Measurements from ENCODE around the gene PHC2. TPM values are rescaled to one million over a fixed set of nuclear protein-coding genes. Genes with fewer than 3 reads are reported as not detected.
A peak's percentile ranks its signal among the peaks of the same experiment; 100 is the strongest.

PHC2 gene
- total and polyA plus RNA-seq, 2 donors from 2014 or later, result 118 to 149 TPM

GRCh38 chr1:33343539-33343938, 87.4 kb downstream of the PHC2 start:
- peak overlapping the region in 1 of 3 donors; percentile 9 for H3K4me3 ChIP-seq (ENCODE audit: low read length in 3 of 3)
- FAIRE-seq (no peak), DNase-seq (no peak)
- peak overlapping the region in 2 of 3 donors; percentile 42 to 48 for H3K9ac ChIP-seq (ENCODE audit: low read length in 3 of 3)
- H3K27me3 ChIP-seq (ENCODE audit: control insufficient read depth, insufficient read depth, low read length), result no peaks in the 10 kb centered on the region
- H3K27ac ChIP-seq (ENCODE audit: low read depth in 2 of 2, low read length in 2 of 2), result peak overlapping the region; percentile 49 to 95
- TF ChIP-seq CTCF (IDR thresholded peaks at IDR 0.05; ENCODE audit: borderline replicate concordance, extremely low read depth, insufficient read depth), result no peak
- intact Hi-C loops (cut with DNase I), result no loop called here
- H3K36me3 ChIP-seq (ENCODE audit: control insufficient read depth in 2 of 3, insufficient read depth in 3 of 3, low read length in 3 of 3), result peaks cover 0 to 8% (median 7%) of the 10 kb centered on the region in 3 donors
- H3K4me1 ChIP-seq (ENCODE audit: control insufficient read depth in 2 of 3, insufficient read depth in 2 of 3, low read depth in 1 of 3, low read length in 3 of 3), result peaks cover 23 to 89% (median 65%) of the 10 kb centered on the region in 3 donors
- H3K9me3 ChIP-seq (ENCODE audit: control insufficient read depth in 2 of 3, insufficient read depth in 1 of 3, low read length in 3 of 3), result no peaks in the 10 kb centered on the region

GRCh38 chr1:33342041-33342723, 88.7 kb downstream of the PHC2 start:
- Histone ChIP-seq H3K27ac (ENCODE audit: low read depth in 2 of 2, low read length in 2 of 2) (peak overlapping the region; percentile 81 to 93), H3K9me3 (ENCODE audit: control insufficient read depth in 2 of 3, insufficient read depth in 1 of 3, low read length in 3 of 3) (no peaks in the 10 kb centered on the region), H3K9ac (ENCODE audit: low read length in 3 of 3) (peak overlapping the region in 2 of 3 donors; percentile 8 to 77), H3K27me3 (ENCODE audit: control insufficient read depth, insufficient read depth, low read length) (no peaks in the 10 kb centered on the region), H3K4me1 (ENCODE audit: control insufficient read depth in 2 of 3, insufficient read depth in 2 of 3, low read depth in 1 of 3, low read length in 3 of 3) (peaks cover 23 to 92% (median 75%) of the 10 kb centered on the region in 3 donors), H3K36me3 (ENCODE audit: control insufficient read depth in 2 of 3, insufficient read depth in 3 of 3, low read length in 3 of 3) (peaks cover 0 to 10% (median 7%) of the 10 kb centered on the region in 3 donors), H3K4me3 (ENCODE audit: low read length in 3 of 3) (peak overlapping the region in 1 of 3 donors; percentile 22)
- FAIRE-seq, result no peak
- peak; percentile 85 to 94 (median 89) for DNase-seq
- intact Hi-C loops (cut with DNase I), result no loop called here
- TF ChIP-seq CTCF (IDR thresholded peaks at IDR 0.05; ENCODE audit: borderline replicate concordance, extremely low read depth, insufficient read depth), result peak; percentile 2

- DNase-seq (no peak), FAIRE-seq (no peak)
- Histone ChIP-seq H3K9me3 (ENCODE audit: control insufficient read depth in 2 of 3, insufficient read depth in 1 of 3, low read length in 3 of 3) (no peaks in the 10 kb centered on the region), H3K9ac (ENCODE audit: low read length in 3 of 3) (peak overlapping the region in 2 of 3 donors; percentile 56 to 77), H3K27ac (ENCODE audit: low read depth in 2 of 2, low read length in 2 of 2) (peak overlapping the region; percentile 81 to 93), H3K36me3 (ENCODE audit: control insufficient read depth in 2 of 3, insufficient read depth in 3 of 3, low read length in 3 of 3) (peaks cover 0 to 10% (median 7%) of the 10 kb centered on the region in 3 donors), H3K27me3 (ENCODE audit: control insufficient read depth, insufficient read depth, low read length) (no peaks in the 10 kb centered on the region), H3K4me1 (ENCODE audit: control insufficient read depth in 2 of 3, insufficient read depth in 2 of 3, low read depth in 1 of 3, low read length in 3 of 3) (peaks cover 19 to 86% (median 72%) of the 10 kb centered on the region in 3 donors), H3K4me3 (ENCODE audit: low read length in 3 of 3) (no peak overlapping the region)
- intact Hi-C loops (cut with DNase I), result no loop called here
- TF ChIP-seq CTCF (IDR thresholded peaks at IDR 0.05; ENCODE audit: borderline replicate concordance, extremely low read depth, insufficient read depth), result no peak
Observed at GRCh38 chr1:33341190-33341589, 89.7 kb downstream of the PHC2 start.

Data from kidney (tissue), 14 donors.